Measurements from ENCODE around the gene GAB1. TPM values are rescaled to one million over a fixed set of nuclear protein-coding genes. Genes with fewer than 3 reads are reported as not detected.

Gene GAB1
- total and polyA plus RNA-seq, 9 donors, result 10.7 to 50.3 (median 32.4) TPM

DNA sequence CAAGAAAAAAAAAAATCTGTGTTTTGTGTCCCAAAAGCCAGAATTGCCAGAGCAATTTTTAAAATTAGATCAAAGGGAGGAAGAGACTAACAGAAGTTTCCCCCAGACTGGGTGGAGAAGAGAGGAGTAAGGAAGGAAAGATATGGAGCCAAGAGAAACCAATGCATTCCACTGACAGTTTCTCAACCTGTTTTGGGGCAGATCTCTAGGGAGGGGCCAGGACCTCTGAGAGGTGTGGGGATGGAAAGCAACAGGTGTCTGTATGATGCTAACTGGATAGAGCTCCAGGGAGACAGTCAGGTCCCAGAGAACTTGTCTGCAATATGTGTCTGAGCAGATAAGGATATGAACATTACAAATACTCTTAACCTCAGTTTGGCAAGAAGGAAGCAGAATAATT, 22.7 kb upstream of the GAB1 start:
- Histone ChIP-seq H3K4me3 (no peak overlapping the region), H3K36me3 (no peaks in the 10 kb centered on the region), H3K4me1 (ENCODE audit: insufficient read depth) (no peaks in the 10 kb centered on the region), H3K27ac (no peak overlapping the region), H3K9me3 (no peaks in the 10 kb centered on the region), H3K27me3 (no peaks in the 10 kb centered on the region)
- TF ChIP-seq EP300 (IDR thresholded peaks at IDR 0.05) (no peak), POLR2A (IDR thresholded peaks at IDR 0.05) (no peak), CTCF (IDR thresholded peaks at IDR 0.05) (no peak)
- DNase-seq, result no peak
- intact Hi-C loops (cut with DNase I), result no loop called here

- Histone ChIP-seq H3K36me3 (no peaks in the 10 kb centered on the region), H3K4me1 (ENCODE audit: insufficient read depth) (no peaks in the 10 kb centered on the region), H3K4me3 (no peak overlapping the region), H3K9me3 (no peaks in the 10 kb centered on the region), H3K27me3 (no peaks in the 10 kb centered on the region), H3K27ac (no peak overlapping the region)
- DNase-seq, result no peak
- WGBS, 3 donors, result 8 to 17% (median 11%) methylated on average over 1 of the region's 1 CpG
- TF ChIP-seq POLR2A (IDR thresholded peaks at IDR 0.05) (no peak), EP300 (IDR thresholded peaks at IDR 0.05) (no peak), CTCF (IDR thresholded peaks at IDR 0.05) (no peak)
- intact Hi-C loops (cut with DNase I), result no loop called here
These were observed 16.6 kb upstream of the GAB1 start for GRCh38 chr4:143320113-143320512.

- WGBS, 3 donors, result 81 to 90% (median 82%) methylated on average over 4 of the region's 4 CpGs
- no peak overlapping the region for H3K4me3 ChIP-seq
These were observed 9.9 kb upstream of the GAB1 start for GRCh38 chr4:143326735-143327134.

GRCh38 chr4:143329985-143330384, 6.7 kb upstream of the GAB1 start:
- WGBS, 3 donors, result 92 to 95% (median 94%) methylated on average over 6 of the region's 6 CpGs
- no peak for TF ChIP-seq CTCF (IDR thresholded peaks at IDR 0.05)
- TF ChIP-seq EP300 (IDR thresholded peaks at IDR 0.05), result no peak
- no peak for TF ChIP-seq POLR2A (IDR thresholded peaks at IDR 0.05)
- no peak for DNase-seq
- no peak overlapping the region for H3K27ac ChIP-seq
- no peak overlapping the region for H3K4me3 ChIP-seq
- H3K4me1 ChIP-seq (ENCODE audit: insufficient read depth), result no peaks in the 10 kb centered on the region
- no peaks in the 10 kb centered on the region for H3K36me3 ChIP-seq
- intact Hi-C loops (cut with DNase I), result loop anchor here in 3 of 4 donors (5.0 to 10.0 kb wide), 3 partner anchors 65 to 133 kb away; no protein-coding TSS in a partner anchor
- H3K27me3 ChIP-seq, result no peaks in the 10 kb centered on the region
- no peaks in the 10 kb centered on the region for H3K9me3 ChIP-seq

More at GRCh38 chr4:143326735-143327134, 9.9 kb upstream of the GAB1 start:
- Histone ChIP-seq H3K27me3 (no peaks in the 10 kb centered on the region), H3K9me3 (no peaks in the 10 kb centered on the region), H3K36me3 (no peaks in the 10 kb centered on the region), H3K4me1 (ENCODE audit: insufficient read depth) (no peaks in the 10 kb centered on the region), H3K27ac (no peak overlapping the region)
- no peak for DNase-seq
- TF ChIP-seq CTCF (IDR thresholded peaks at IDR 0.05) (no peak), POLR2A (IDR thresholded peaks at IDR 0.05) (no peak), EP300 (IDR thresholded peaks at IDR 0.05) (no peak)
- intact Hi-C loops (cut with DNase I), result no loop called here

Data from ovary (tissue), 9 donors.